ENCODE results near the gene EVPL.

EVPL gene

DNA sequence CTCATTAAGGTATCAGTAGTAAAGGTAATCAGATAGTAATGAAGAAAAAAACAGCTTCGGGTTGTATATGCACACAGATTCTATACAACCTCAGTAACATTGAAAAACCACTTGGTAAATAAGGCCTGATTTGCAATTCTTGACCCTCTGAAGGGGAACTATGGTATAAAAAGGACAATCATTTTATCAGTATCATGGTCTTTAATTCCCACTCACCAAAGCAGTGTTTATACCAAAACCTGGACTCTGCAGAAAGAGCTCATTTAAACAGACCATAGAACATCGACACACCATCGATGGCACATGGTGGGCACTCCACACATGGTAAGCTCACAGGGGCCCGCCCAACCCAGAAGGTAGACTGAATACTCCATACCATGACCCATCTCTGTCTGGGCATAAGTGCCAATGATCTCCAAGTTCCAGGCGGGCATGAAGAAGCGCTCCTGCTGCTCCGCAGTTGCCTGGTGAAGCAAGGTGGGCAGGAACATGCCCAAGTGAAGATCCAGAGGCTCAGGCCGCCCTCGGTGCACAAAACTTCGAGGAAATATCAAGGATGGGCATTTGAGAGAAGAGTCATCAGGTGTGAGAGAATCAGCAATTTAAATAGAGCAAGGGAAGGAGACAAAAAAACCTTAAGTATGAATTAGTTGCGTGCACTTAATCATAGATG is 67.1 kb downstream of the EVPL start:
- H3K9me3 ChIP-seq (ENCODE audit: insufficient read depth, low read depth, low read length) = no peaks in the 10 kb centered on the region
- TF ChIP-seq EZH2phosphoT487 (IDR thresholded peaks at IDR 0.05; ENCODE audit: borderline replicate concordance) = no peak
- TF ChIP-seq, protein P1, sequence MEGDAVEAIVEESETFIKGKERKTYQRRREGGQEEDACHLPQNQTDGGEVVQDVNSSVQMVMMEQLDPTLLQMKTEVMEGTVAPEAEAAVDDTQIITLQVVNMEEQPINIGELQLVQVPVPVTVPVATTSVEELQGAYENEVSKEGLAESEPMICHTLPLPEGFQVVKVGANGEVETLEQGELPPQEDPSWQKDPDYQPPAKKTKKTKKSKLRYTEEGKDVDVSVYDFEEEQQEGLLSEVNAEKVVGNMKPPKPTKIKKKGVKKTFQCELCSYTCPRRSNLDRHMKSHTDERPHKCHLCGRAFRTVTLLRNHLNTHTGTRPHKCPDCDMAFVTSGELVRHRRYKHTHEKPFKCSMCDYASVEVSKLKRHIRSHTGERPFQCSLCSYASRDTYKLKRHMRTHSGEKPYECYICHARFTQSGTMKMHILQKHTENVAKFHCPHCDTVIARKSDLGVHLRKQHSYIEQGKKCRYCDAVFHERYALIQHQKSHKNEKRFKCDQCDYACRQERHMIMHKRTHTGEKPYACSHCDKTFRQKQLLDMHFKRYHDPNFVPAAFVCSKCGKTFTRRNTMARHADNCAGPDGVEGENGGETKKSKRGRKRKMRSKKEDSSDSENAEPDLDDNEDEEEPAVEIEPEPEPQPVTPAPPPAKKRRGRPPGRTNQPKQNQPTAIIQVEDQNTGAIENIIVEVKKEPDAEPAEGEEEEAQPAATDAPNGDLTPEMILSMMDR (conservative IDR thresholded peaks at IDR 0.05; ENCODE audit: low read length) = no peak
- no peak overlapping the region for H3K9ac ChIP-seq (ENCODE audit: low read depth, low read length, poor library complexity, severe bottlenecking)
- no peaks in the 10 kb centered on the region for H3K4me1 ChIP-seq (ENCODE audit: insufficient read depth, low read length, poor library complexity, severe bottlenecking)
- H3K79me2 ChIP-seq (ENCODE audit: insufficient read depth, low read length) = peaks cover 10% of the 10 kb centered on the region; the same call in 1 of the 2 replicates
- no peak overlapping the region for H3K4me2 ChIP-seq (ENCODE audit: low read depth, low read length, poor library complexity, severe bottlenecking)
- H4K20me1 ChIP-seq (ENCODE audit: insufficient read depth, low read length, poor library complexity, severe bottlenecking) = no peaks in the 10 kb centered on the region
- no peaks in the 10 kb centered on the region for H3F3A ChIP-seq (ENCODE audit: low read depth)
- no peaks in the 10 kb centered on the region for H3K27me3 ChIP-seq (ENCODE audit: insufficient read depth, low read length, poor library complexity, severe bottlenecking)
- H3K4me3 ChIP-seq (ENCODE audit: low read length, poor library complexity, severe bottlenecking) = no peak overlapping the region
- H3K9me2 ChIP-seq (replicated peaks; ENCODE audit: low read depth, low read length) = no peaks in the 10 kb centered on the region
- H3K36me3 ChIP-seq (ENCODE audit: insufficient read depth, low read length) = peaks cover 26% of the 10 kb centered on the region; the same call in 1 of the 2 replicates
- H2AFZ ChIP-seq (ENCODE audit: low read length) = no peak overlapping the region

DNA sequence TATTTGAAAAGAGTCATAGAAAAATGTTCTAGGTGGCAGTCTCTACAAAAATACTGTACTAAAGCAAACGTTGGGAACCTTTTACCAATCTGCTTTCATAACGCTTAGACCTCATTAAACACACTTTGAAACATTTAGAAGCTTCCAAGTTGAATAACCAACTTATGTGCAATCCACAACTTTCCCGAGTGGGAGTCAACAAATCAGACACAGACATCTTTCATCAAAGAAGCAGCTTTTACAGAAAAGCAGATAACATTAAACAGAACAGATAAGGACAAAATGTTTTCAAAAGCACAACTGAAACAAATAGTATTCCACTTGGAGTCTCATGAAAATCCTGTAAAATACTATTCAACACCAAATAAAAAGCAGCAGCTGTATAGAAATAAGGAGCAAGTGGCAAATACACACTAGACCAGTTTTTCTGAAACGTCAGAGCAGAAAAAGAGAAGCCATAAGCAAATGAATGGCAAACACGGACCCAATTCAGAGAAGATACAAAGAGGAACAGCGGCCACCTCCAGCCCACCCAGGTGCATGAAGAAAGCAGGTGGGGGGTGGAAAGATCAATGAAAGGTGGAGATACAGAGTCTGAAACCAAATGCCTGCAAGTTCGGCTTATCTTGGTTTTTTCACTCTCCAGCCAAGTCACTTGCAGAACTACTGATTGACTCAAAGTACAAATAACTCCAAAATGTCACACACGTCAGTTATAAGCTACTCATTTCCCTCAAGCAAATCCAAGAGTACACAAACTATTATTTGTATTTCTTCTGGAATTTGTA is 67.9 kb downstream of the EVPL start:
- Histone ChIP-seq H3K9ac (ENCODE audit: low read depth, low read length, poor library complexity, severe bottlenecking) (no peak overlapping the region), H3K9me3 (ENCODE audit: insufficient read depth, low read depth, low read length) (no peaks in the 10 kb centered on the region), H3K79me2 (ENCODE audit: insufficient read depth, low read length) (peaks cover 9% of the 10 kb centered on the region; the same call in 1 of the 2 replicates), H3K27me3 (ENCODE audit: insufficient read depth, low read length, poor library complexity, severe bottlenecking) (no peaks in the 10 kb centered on the region), H3F3A (ENCODE audit: low read depth) (no peaks in the 10 kb centered on the region), H4K20me1 (ENCODE audit: insufficient read depth, low read length, poor library complexity, severe bottlenecking) (no peaks in the 10 kb centered on the region), H2AFZ (ENCODE audit: low read length) (no peak overlapping the region), H3K4me1 (ENCODE audit: insufficient read depth, low read length, poor library complexity, severe bottlenecking) (no peaks in the 10 kb centered on the region), H3K4me3 (ENCODE audit: low read length, poor library complexity, severe bottlenecking) (no peak overlapping the region), H3K4me2 (ENCODE audit: low read depth, low read length, poor library complexity, severe bottlenecking) (no peak overlapping the region), H3K9me2 (replicated peaks; ENCODE audit: low read depth, low read length) (no peaks in the 10 kb centered on the region), H3K36me3 (ENCODE audit: insufficient read depth, low read length) (peaks cover 27% of the 10 kb centered on the region; the same call in 1 of the 2 replicates)
- TF ChIP-seq, protein P1 (conservative IDR thresholded peaks at IDR 0.05; ENCODE audit: low read length) = no peak
